ENCODE data around the gene STK32C. TPM values are rescaled to one million over a fixed set of nuclear protein-coding genes. Genes with fewer than 3 reads are reported as not detected.
A peak's percentile ranks its signal among the peaks of the same experiment; 100 is the strongest.

STK32C gene
- total RNA-seq, 1 experiment from 2014 or later = 16.5 TPM

DNA sequence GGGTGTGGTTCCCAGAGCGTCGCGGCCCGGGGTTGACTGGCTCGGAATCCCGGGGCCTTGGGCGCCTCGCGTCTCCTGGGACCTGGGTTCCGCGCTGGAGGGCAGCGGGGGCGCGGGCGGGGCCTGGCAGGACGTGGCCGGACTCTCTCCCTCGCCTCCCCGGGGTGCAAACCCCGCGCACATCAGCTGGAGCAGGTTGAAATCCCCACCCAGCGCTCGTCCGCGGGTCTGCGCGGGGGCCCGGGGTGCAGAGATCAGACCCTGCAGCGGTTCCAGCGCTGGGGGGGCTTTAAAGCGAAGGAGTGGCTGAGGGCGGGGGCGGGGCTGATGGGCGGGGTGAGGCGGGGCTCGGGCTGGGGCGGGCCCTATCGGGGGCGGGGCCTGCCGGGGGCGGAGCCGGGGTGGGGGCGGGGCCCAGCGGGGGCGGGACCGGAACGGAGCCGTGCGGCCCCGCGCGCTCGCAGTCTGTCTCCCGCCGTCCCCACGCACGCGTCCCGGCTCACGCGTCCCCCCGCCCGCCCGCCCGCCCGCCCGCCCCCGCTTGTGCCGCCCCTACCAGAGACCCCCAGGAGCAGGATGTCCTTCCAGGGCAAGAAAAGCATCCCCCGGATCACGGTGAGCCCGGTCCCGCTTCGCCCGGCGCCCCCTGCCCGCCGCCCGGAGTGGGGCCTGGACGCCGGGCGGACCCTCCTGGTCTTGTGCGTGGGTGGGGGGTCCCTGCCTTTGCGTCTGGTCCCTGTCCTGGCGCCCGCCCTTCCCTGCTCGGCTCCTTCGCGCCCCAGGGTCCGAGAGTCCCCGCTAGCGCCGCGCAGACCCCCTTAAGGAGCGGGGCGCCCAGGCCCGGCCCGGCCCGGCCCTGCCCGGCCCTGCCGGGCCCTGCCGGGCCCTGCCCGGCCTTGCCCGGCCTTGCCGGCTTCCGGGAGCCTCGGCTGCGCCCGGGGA, 121.0 kb downstream of the STK32C start, which contains the start of gene DPYSL4:
Gene DPYSL4 (plus strand): TSS at position 461 of the 942 bp plus-strand sequence. CDS start 116 bp downstream, at position 577.
- no peaks in the 10 kb centered on the region for H3K9me3 ChIP-seq (ENCODE audit: low read depth, low read length, poor library complexity, severe bottlenecking)
- BruUV-seq (replicated peaks) = no TSS peak

DNA sequence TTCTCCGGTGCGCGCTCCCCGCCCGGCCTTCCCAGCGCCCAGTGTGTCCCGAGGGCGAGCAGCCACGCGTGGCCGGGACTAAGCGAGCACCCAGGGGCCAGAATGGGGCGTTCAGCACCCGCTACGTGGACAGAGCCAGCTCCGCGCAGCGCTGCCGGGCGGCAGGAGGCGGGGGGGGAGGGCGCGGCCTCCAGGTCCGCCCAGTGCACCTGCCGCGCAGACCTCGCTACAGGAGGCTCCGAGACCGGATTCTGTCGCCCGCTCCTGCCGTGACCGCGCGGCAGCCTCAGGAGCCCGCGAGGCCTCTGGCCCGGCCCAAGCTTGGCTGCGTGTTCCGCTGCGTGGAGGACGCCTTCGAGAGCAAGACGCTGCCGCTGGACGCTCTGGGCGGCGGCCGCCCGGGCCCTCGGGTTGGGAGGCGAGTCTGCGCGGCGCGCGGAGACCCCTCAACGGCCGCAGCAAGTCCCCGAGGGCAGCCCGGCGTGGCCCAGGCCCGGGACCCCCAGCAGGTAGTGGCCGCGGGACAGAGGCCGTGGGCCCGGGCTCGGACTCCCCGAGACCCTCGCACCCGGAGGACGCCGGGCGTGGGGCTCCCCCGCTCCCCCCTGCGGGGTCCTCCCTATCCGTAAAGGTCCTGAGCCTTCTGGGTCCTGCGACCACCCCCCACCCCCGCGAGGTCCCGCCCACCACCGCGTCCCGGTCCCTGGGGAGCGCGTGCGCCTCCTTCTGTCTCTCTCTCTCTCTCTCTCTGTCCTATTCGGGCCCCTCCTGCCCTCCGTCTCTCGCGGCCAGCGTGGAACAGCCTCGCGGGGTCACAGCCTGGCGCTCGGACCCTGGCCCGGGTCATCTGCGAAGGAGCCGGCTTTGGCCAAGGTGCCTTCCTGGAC, 121.9 kb downstream of the STK32C start:
- Histone ChIP-seq H3K4me3 (ENCODE audit: low read depth, low read length, poor library complexity, severe bottlenecking) (peak overlapping the region; percentile 42), H3K4me1 (ENCODE audit: insufficient read depth, low read length, poor library complexity, severe bottlenecking) (peaks cover 10% of the 10 kb centered on the region), H3K27me3 (replicated peaks; ENCODE audit: insufficient read depth, low read depth, low read length, poor library complexity) (peaks cover 51% of the 10 kb centered on the region), H3K36me3 (ENCODE audit: insufficient read depth, low read length, poor library complexity, severe bottlenecking) (no peaks in the 10 kb centered on the region), H3K27ac (ENCODE audit: low read depth, low read length, poor library complexity, severe bottlenecking) (no peak overlapping the region), H3K9me3 (ENCODE audit: low read depth, low read length, poor library complexity, severe bottlenecking) (no peaks in the 10 kb centered on the region)
- DNase-seq (ENCODE audit: low spot score) = no peak
- CTCF ChIA-PET = no interaction called here
- POLR2A ChIA-PET (ENCODE audit: low non-redundant PET) = no interaction called here
- intact Hi-C loops (cut with micrococcal nuclease; ENCODE audit: unreplicated experiment) = no loop called here
- no TSS peak for BruUV-seq (replicated peaks)
- peak; percentile 38 for TF ChIP-seq EZH2 (IDR thresholded peaks at IDR 0.05; ENCODE audit: borderline replicate concordance, low read depth, low read length, poor library complexity, severe bottlenecking)
- TF ChIP-seq, protein P1, sequence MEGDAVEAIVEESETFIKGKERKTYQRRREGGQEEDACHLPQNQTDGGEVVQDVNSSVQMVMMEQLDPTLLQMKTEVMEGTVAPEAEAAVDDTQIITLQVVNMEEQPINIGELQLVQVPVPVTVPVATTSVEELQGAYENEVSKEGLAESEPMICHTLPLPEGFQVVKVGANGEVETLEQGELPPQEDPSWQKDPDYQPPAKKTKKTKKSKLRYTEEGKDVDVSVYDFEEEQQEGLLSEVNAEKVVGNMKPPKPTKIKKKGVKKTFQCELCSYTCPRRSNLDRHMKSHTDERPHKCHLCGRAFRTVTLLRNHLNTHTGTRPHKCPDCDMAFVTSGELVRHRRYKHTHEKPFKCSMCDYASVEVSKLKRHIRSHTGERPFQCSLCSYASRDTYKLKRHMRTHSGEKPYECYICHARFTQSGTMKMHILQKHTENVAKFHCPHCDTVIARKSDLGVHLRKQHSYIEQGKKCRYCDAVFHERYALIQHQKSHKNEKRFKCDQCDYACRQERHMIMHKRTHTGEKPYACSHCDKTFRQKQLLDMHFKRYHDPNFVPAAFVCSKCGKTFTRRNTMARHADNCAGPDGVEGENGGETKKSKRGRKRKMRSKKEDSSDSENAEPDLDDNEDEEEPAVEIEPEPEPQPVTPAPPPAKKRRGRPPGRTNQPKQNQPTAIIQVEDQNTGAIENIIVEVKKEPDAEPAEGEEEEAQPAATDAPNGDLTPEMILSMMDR (conservative IDR thresholded peaks at IDR 0.05; ENCODE audit: low read depth, low read length) = no peak

More for the DNA sequence above, 121.0 kb downstream of the STK32C start, which contains the start of gene DPYSL4:
- no peak for DNase-seq (ENCODE audit: low spot score)
- TF ChIP-seq EZH2 (IDR thresholded peaks at IDR 0.05; ENCODE audit: borderline replicate concordance, low read depth, low read length, poor library complexity, severe bottlenecking) = no peak
- TF ChIP-seq, protein P1 (conservative IDR thresholded peaks at IDR 0.05; ENCODE audit: low read depth, low read length) = no peak
- H3K4me1 ChIP-seq (ENCODE audit: insufficient read depth, low read length, poor library complexity, severe bottlenecking) = peaks cover 10% of the 10 kb centered on the region
- ChIA-PET POLR2A (ENCODE audit: low non-redundant PET) (no interaction called here), CTCF (no interaction called here)
- H3K27me3 ChIP-seq (replicated peaks; ENCODE audit: insufficient read depth, low read depth, low read length, poor library complexity) = peaks cover 51% of the 10 kb centered on the region
- no peaks in the 10 kb centered on the region for H3K36me3 ChIP-seq (ENCODE audit: insufficient read depth, low read length, poor library complexity, severe bottlenecking)
- intact Hi-C loops (cut with micrococcal nuclease; ENCODE audit: unreplicated experiment) = no loop called here
- peak within 1 kb of the TSS; percentile 50 for H3K27ac ChIP-seq (ENCODE audit: low read depth, low read length, poor library complexity, severe bottlenecking)
- H3K4me3 ChIP-seq (ENCODE audit: low read depth, low read length, poor library complexity, severe bottlenecking) = peak within 1 kb of the TSS; percentile 65

DNA sequence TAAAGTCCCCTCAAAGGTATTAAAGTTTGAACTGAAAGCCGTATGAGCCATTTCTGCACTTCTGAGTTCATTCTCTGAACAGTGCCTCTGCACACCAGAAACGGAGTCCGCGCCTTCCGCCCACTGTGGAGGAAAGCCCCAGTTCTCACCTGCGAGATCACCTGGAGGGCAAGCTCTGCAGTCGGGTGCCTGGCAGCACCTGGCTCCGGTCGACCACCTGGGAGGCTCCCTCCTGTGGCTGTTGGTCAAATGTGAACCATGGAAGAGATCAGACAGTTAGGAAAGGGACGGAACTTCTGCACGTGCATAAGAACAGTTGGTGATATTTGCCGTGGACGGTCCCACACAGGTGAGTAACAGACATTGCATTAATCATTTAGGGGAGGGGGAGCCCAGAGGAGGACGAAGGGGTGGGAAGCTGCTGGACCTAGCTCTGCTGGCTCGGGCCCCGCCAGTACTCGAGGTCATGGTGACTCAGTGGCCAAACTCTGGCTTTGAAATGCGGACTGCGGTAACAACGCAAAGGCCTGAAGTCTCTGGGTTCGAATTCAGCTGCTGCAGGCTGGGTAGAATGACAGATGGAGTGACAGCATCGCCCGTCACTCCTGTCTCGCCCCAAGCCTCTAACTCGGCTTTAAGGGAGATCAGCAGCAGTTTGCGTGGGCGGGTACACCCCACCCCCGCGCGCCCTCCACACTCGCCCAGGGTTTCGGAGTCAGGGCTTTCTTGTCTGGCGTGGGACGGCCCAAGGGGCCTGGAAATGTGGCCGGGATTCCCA, 122.7 kb downstream of the STK32C start:
- H3K4me3 ChIP-seq (ENCODE audit: low read depth, low read length, poor library complexity, severe bottlenecking) = no peak overlapping the region
- POLR2A ChIA-PET (ENCODE audit: low non-redundant PET) = no interaction called here

More for the DNA sequence above, 122.7 kb downstream of the STK32C start:
- Histone ChIP-seq H3K27ac (ENCODE audit: low read depth, low read length, poor library complexity, severe bottlenecking) (no peak overlapping the region), H3K27me3 (replicated peaks; ENCODE audit: insufficient read depth, low read depth, low read length, poor library complexity) (peaks cover 51% of the 10 kb centered on the region), H3K9me3 (ENCODE audit: low read depth, low read length, poor library complexity, severe bottlenecking) (no peaks in the 10 kb centered on the region), H3K4me1 (ENCODE audit: insufficient read depth, low read length, poor library complexity, severe bottlenecking) (peaks cover 10% of the 10 kb centered on the region), H3K36me3 (ENCODE audit: insufficient read depth, low read length, poor library complexity, severe bottlenecking) (no peaks in the 10 kb centered on the region)
- TF ChIP-seq, protein P1 (conservative IDR thresholded peaks at IDR 0.05; ENCODE audit: low read depth, low read length) = no peak
- no peak for TF ChIP-seq EZH2 (IDR thresholded peaks at IDR 0.05; ENCODE audit: borderline replicate concordance, low read depth, low read length, poor library complexity, severe bottlenecking)
- CTCF ChIA-PET = no interaction called here
- no TSS peak for BruUV-seq (replicated peaks)
- no peak for DNase-seq (ENCODE audit: low spot score)
- intact Hi-C loops (cut with micrococcal nuclease; ENCODE audit: unreplicated experiment) = no loop called here

Measured in A673 (cell line).